Fibroblast of skin of scalp (primary cell): ENCODE measurements around the gene BIRC2.

Experiments
- DNase-seq: peaks from one replicate; pipeline ENCODE4 v3.0.0-alpha.2; 2013

BIRC2 gene

DNA sequence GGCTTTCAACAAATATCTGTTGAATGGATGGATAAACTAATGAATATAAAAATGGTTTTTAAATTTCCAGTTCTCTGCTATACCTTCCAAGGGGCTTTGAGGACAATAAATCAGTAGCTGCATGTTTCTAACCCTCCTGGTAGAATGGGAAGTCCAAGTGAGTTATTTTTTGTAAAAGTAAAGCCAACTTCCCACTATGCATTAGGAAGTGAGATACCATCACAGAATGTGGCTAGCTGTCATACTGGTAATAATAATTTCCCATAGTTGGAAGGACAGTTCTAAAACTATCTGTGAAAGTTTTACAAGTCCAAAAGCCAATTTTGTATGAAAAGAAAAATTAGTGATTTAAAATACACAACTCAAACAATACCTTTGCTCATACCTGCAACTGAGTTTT, 55.5 kb downstream of the BIRC2 start:
- DNase-seq = no peak

DNA sequence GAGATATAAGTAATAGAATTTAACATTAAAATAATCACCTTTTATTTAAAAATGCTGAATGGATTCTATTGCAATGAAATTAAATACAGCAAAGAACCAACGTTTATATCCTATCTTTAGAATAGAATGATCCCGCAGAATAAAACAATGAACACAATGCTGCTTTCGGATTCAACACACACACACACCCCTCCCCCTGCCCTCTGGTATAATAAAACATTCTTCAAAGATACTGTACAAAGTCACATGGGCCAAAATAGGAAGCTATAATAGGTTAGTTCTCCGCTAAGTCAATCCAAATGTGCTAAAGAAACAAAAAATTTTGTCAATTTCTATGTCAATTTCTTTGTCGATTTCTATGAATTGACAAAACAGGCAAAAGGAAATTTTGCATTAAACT, 58.5 kb downstream of the BIRC2 start:
- DNase-seq = no peak

DNA sequence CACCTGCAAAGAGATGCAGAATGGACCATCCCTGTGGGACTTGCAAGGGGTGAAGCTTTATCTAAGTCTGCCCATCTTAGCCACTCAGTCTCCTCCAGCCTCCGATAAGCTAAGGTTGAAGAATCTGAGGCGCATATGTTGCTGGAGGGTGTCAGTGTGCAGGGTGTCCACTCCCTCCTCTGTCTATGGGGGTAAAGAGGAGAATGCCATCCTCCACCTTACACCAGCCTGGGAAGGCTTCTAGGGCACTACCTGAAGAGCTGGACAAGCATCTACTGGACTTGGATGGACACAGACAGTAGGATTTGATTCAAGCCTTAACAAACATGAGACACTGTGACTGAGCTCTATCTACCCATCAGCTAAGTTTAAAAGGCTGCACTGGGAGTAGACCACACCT, 59.1 kb downstream of the BIRC2 start:
- DNase-seq = no peak

DNA sequence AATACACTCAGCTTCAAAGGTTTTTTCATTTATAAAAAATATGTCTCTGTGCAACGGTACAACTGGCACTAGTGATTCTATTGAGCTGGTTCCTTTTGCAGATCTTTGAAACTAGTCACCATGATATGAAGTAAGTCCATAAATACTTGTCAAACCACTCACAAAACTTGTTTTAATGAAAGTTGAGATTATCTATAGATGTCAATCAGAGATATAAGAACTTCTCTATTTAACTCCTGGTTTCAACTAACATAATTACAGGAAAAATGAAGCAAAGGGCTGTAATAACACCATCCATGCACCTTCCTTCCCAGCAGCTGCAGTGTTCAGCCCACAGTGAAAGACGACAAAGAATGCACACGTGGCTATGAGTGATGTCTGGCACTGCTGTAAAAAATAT, 60.9 kb downstream of the BIRC2 start:
- no peak for DNase-seq

DNA sequence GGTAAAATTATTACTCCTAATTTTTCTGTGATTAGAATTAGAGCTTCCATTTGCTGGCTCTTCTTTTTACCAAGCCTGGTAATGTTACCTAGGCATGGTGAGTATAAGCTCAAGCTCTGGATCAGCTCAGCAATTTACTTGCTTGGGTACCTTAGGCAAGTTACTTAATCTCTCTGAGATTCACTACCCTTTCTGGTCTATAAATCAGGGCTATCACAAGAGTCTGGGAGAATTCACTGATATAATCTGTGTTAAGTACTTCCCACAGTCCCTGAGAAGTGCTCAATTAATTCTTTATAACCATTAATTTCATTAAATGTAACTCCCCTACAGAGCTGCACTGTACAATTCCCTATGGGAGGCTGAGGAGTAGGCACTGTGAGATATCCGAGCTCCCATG, 61.3 kb downstream of the BIRC2 start:
- DNase-seq = no peak

DNA sequence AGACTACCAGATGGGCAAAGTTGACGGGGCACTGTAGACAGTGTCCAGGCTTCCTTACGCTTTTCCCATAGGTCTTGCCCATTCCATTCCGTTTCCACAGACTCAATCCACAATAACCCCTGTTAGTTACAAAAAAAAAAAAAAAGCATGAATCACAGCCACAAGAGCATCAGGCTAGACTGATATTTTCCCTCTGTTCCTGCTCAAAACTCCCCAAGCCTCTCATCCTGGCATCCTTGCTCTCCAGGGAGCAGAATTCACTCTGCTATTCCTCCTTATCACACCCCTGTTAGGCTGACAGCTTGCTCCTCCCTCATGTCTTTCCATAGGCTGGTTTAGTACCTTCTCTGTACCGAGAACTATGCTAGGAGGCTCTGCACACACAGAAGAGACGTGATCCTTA, 63.4 kb downstream of the BIRC2 start:
- DNase-seq = peak; percentile 74

DNA sequence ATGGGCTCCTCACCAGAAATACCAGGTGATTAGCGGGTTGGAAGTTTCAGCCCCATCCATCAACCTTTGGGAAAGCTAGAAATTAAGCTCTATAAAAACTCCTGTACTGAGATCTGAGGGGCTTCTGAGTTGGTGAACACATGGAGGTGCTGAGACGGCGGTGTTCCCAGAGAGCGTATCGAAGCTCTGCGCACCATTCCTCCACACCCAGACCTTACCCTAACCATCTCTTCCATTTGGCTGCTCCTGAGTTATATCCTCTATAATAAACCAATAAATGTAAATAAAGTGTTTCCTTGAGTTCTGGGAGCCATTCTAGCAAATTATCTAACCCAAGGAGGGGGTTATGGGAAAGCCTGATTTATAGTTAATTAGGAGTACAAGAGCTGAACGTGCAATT, 64.1 kb downstream of the BIRC2 start:
- DNase-seq = no peak

DNA sequence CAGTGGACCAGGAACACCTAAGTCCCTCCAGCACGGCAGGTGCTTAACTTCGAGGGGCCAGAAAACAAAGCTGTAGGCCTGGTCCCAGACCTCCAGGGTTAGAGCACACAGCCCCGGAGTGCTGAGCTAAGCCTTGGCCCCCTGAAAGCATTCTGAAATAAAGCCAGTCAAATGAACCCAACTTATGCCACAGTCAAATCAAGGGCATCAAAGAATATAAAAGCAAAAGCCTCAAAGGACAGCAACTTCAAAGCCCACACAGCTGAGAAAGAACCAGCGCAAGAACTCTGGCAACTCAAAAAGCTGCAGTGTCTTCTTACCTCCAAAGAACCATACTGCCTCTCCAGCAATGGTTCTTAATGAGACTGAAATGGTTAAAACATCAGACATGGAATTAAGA, 66.5 kb downstream of the BIRC2 start:
- no peak for DNase-seq

DNA sequence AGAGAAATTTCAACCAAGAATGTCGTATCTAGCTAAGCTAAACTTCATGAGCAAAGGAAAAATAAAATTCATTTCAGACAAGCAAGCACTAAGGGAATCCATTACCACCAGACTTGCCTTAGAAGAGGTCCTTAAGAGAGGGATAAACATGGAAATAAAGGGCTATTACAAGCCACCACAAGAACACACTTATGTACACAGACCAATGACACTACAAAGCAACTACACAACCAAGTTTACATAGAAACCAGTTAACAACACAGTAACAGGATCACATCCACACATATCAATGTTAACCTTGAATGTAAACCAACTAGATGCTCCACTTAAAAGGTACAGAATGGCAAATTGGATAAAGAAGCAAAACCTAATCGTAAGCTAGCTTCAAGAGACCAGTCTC, 67.5 kb downstream of the BIRC2 start:
- DNase-seq = no peak

DNA sequence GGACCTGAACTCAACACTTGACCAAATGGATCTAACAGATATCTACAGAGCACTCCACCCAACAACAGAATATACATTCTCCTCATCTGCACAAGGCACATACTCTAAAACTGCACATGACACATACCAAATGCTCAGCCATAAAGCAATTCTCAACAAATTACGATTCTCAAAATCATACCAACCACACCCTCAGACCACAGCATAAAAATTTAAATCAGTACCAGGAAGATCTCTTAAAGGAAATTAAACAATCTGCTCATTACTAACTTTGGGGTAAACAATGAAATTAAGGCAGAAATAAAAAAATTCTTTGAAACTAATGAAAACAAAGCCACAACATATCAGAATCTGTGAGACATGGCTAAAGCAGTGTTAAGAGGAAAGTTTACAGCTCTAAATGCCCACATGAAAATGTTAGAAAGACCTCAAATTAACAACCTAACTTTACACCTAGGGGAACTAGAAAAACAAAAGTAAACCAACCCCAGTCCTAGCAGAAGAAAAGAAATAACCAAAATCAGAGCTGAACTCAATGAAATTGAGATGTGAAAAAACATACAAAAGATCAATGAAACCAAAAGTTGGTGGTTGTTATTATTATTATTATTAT, 68.4 kb downstream of the BIRC2 start:
- no peak for DNase-seq

DNA sequence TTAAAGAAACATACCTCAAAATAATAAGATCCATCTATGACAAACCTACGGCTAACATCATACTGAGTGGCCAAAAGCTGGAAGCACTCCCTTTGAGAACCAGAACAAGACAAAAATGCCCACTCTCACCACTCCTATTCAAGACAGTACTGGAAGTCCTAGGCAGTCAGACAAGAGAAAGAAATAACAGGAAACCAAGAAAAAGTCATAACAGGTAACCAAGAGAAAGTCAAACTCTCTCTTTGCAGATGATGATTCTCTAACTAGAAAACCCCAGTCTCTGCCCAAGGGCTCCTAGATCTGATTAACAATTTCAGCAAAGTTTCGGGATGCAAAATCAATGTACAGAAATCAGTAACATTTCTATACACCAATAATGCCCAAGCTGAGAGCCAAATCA, 70.0 kb downstream of the BIRC2 start:
- DNase-seq = no peak

DNA sequence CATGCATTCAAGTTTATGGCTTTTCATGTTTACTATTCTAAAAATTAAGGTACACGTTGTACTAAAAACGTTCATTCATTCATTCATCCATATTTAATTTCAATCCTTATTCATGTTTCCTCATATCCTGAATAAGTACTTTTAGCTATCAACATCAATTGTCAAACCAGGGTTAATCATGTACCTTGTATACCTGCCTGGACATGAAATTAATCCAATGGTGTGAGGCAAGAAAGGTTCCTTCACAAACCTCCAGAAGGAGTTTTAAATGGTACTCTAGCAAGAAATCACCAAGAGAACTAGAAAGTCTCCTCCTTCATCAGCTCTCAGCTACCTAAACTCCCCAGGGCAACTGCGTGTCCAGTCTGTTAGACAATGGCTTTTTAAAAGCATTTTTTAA, 72.2 kb downstream of the BIRC2 start:
- DNase-seq = no peak

DNA sequence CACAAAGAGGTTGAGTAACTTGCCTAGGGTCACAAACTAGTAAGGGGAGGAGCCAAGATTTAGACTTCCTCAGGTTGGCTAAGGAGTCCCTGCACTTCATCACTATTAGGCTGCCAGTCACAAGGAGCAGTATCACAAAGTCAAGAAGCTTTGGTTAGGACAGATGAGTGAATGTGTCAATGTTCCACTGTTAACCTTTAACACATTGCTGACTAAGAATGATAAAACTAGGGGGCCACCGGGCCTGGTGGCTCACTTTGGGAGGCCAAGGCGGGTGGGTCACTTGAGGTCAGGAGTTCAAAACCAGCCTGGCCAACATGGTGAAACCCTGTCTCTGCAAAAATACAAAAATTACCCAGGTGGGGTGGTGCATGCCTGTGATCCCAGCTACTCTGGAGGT, 73.5 kb downstream of the BIRC2 start:
- DNase-seq = no peak

DNA sequence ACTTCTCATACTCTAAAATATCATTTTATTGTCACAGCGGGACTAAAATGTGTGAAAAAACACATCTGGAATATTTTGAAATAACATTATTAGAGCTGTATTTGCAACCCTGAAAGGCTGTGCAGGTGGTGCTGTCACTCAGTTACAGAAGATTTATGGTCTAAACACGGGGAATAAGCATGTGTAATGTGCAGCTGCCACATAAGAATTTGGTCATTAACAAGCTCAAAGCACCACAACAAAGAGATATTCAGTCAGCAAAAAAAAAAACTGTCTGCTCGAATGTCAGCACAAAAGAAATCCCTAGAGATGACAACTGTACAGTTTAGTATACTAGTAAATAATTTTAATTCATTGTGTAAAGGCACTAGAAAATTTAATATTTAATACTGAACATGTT, 74.2 kb downstream of the BIRC2 start:
- DNase-seq = no peak

DNA sequence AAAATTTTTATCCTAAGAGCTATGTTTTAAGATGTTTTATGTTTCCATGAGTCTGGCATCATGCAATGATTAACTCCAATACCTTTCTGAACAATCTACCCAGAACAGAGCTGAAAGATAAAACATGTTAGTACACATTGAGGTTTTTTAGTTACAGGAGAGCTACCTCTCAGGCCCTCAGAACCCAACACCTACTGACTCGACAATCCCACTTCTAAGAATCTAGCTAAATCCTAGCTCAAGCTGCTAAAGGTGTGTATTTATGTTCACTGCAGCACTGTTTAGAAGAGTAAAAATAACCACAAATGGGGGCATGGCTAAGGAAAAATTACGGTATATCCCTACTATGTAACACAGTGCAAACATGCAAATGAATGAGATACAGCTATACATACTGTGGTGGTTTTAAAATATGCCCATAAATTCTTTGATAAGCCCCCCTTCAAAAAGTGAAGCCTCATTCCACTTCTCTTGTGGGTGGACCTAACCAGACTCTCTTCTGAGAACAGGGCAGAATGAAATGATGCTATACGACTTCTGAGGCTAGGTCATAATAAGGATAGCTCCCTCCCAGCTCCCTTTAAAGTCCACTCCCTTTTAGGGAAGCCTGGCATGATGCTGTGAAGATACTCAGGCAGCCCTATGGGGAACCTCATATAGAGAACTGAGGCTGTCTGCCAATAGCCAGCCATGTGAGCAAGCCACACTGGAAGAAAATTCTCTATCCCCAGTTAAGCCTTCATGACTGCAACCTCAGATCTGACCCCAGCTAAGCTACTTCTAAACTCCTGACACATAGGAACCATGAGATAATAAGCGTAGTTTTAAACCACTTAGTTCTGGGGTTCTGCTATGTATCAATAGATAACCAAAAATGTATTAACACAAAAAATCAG, 76.1 kb downstream of the BIRC2 start:
- peak; percentile 18 for DNase-seq

DNA sequence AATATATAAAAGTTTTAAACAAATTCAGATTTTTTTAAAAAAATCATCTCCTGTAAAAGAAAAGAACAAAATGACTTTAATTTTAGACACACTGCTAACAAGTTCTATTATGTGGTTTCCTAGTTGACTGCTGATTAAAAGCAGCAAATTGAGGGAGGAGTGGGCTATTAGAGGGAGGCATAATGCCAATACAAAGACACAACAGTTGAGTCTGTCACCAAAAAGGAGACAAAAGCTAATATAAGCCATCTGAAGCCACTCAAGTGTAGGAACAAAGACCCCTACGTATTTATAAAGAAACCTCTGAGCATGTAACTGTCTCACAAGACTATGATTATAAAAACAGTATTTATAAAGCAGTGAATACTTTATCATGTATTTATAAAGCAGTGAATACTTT, 76.9 kb downstream of the BIRC2 start:
- no peak for DNase-seq

DNA sequence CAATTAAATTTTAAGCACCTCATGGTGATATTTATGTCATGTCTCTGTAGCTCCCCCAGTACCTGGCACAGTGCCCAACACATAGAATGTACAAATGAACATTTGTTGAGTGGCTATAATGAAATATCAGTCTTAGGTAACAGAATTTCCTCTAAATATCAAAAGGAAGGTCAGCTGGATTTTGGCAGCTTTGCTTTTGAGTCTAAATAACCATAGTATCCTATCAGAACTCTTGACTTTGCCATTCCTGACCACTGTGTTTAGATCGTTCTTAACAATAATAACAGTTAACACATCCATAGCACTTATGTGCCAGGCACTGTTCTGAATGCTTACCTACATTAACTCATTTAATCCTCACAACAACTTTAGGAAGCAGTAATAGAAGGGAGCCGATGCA, 79.0 kb downstream of the BIRC2 start:
- no peak for DNase-seq

DNA sequence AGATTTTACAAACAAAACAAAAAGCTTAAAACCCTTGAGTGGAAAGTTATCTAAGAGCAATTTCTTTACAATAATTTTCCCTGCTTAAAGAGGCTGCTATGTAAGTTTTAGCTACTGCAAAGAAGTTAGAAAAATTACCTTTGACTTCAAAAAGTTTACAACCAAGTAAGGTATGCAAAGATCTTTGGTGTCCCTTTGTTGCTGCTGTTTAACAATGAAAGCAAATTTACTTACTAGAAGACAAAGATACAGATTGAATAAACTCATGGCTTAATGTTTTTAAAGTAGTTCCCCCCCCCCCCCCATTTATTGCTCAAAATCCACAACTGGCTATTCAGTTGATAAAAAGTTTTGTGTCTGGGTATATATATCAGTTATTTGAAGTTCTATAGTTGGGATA, 79.6 kb downstream of the BIRC2 start:
- DNase-seq = no peak

DNA sequence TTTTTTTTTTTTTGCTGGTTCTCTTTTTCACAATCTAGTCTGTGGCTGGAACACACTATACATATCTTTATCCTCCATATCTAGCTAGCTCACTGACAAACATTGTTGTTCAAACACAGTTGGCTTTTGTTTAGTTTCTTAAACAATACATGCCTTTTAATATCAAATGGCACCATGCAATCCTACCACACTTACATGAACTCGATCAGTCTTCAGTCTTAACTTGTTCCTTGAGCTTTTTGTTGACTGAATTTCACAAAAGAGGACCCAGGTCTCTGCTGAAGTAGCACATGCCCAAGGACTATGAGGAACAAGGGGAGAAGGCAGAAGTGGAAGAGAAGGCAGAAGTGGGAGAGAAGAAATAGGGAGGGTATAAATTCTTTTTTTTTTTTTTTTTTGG, 80.1 kb downstream of the BIRC2 start:
- no peak for DNase-seq
